ENCODE data around the gene PDCD2L.

- no peak for TF ChIP-seq CTCF (IDR thresholded peaks at IDR 0.05)
- no peak for TF ChIP-seq E2F4 (CRISPR knock-in tag; IDR thresholded peaks at IDR 0.05; ENCODE audit: borderline replicate concordance, low read depth)
- TF ChIP-seq USF2 (CRISPR knock-in tag; IDR thresholded peaks at IDR 0.05), result no peak
- TF ChIP-seq TEAD4 (CRISPR knock-in tag; IDR thresholded peaks at IDR 0.05), result no peak
- TF ChIP-seq ZNF532 (CRISPR knock-in tag; IDR thresholded peaks at IDR 0.05; ENCODE audit: borderline replicate concordance), result no peak
- TF ChIP-seq MAX (CRISPR knock-in tag; IDR thresholded peaks at IDR 0.05), result no peak
- TF ChIP-seq ZNF232 (CRISPR knock-in tag; IDR thresholded peaks at IDR 0.05), result no peak
Measured at GRCh38 chr19:34383599-34383998, 20.6 kb upstream of the PDCD2L start.

Data from WTC11 (cell line).